HG03045 (cell line): Measurements from ENCODE around the gene OCA2.
"Not testable (repeated sequence)": the region's sequence is repeated elsewhere in the genome, so short reads cannot be mapped to it uniquely, and the experiment has no call there.

Experiments
- ATAC-seq: cut with Tn5 transposase; IDR thresholded peaks from one replicate; pipeline ENCODE4 v1.9.1; 2021; ENCODE audit warnings: mild to moderate bottlenecking, moderate library complexity; ENCODE audit not compliant: unreplicated experiment

Gene OCA2

DNA sequence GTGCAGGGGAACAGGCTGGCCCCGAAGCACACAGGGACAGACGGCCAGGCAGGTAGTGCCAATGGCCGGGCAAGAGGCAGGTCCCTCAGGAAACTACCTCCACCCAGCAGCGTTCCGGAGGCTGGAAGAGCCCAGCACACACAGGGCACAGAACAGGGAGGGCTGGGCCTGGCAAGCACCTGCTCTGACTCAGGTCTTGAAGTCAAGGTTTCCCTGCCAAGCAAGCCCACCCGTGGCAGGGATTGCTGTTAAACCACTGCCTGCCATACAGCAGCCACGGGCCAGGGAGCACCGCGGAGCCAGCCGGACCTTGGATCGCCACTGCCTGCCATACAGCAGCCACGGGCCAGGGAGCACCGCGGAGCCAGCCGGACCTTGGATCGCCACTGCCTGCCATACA is 22.5 kb upstream of the OCA2 start:
- ATAC-seq, result not testable (repeated sequence)

DNA sequence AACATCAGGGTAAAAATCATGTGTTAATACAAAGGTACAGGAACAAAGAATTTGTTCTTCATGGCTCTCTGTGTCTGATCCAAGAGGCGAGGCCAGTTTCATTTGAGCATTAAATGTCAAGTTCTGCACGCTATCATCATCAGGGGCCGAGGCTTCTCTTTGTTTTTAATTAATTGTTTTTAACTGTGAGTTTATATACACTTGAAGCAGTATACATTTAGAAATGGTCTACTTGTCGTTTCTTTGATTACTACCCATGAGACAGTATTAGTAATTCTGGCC is 21.2 kb upstream of the OCA2 start:
- no peak for ATAC-seq

- ATAC-seq, result no peak
Measured at GRCh38 chr15:28118531-28118930, 19.4 kb upstream of the OCA2 start.

DNA sequence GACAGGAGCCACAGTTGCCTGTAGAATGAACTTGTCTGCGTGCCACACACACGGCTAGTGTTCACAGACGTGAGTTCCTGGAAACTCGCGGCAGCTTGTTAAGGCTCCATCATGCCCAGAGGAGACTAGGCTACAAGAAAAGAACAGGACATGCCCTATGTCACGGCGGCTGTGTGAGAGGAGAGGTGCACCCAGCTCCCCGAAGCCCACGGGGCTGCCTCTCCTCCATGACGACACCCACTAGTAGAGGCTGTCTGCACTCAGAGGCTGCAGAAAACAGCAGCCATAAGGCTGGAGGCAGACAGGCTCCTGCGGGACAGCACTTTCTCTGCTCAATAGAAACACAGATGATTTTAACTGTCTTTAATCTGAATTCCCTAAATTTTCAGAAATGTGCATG is 19.0 kb upstream of the OCA2 start:
- ATAC-seq, result no peak

- ATAC-seq, result no peak
Measured at GRCh38 chr15:28117432-28117990, 18.4 kb upstream of the OCA2 start.

DNA sequence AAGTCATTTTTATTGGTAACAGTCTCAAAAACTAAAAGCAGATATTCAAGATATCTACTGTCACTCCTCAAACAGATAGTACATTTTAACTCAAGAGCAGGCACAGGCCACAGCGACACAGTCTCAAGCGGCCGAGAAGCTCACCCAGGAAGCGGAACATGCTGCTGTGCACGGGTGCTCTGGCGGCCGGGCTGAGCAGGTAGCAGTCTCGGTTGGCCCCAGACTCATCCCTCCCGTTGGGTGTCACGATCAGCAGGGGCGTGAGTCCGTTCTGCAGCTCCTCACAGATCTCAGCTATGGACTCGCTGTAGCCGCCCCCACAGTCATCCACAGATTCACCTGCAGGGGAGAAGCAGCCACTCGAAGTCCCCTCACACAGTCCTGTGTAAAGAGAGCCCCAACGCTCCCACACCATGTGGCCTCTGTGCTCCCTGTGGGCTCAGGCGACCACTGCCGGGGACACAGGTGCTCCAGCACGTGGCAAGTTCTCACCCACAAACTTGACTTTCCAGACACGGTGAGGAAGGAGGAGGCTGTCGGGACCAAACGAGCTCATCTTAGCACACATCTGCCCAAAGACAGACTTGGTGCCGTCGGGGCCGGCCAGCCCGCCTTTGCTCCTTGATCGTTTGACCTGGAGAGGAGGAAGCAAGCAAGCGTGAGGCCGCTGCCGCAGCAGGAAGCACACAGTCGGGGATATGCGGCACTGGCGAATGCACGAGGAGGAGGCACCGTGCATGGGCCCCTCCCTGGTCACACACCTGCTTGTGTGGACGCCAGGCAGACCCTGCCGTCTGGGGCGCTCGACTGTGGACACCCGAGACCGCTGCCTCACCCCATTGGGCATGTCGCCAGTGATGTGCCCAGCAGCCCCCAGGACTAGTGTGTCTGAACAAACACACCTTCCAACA is 17.7 kb upstream of the OCA2 start:
- ATAC-seq, result no peak

- ATAC-seq, result no peak
Measured at GRCh38 chr15:28115871-28116270, 16.8 kb upstream of the OCA2 start.

DNA sequence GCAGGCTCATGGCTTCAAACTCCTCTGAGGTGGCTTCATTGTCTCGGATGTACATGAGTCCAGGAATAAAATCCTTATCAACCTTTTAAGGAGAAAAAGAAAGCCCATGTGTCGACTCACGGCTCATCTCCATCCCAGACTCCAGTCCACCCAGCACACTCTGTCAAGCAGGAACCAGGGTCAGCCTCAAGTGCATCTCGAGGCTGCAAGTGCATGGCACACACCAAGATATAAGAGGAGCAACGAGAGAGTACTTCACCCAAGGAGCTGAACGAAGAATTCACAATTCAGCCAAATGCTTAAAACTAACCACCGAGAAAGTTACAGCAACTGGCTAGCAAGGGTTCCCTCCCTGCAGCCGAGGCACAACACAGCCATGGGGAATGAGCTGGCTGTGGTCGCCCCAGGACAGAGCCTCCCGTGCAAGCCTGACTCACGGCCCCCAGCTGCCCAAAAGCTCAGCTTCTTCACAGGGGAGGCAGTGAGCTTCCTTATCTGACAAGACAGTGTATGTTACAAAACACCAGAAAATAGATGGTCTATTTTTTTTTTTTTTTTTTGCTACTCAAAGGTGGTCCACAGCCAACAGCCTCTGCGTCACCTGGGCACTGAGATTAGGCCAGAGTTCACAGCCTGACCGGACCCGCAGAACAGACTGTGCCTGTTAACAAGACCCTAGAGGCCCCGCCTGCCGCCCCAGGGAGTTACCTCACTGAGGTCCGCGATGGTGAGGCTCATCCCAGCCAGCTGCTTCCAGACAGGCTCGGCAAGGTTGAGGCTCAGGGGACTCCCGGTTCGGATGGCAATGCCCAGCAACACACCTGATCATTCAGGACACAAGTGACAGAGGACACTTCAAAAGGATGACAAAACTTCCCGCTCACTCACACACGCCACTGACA is 15.9 kb upstream of the OCA2 start:
- ATAC-seq, result no peak

DNA sequence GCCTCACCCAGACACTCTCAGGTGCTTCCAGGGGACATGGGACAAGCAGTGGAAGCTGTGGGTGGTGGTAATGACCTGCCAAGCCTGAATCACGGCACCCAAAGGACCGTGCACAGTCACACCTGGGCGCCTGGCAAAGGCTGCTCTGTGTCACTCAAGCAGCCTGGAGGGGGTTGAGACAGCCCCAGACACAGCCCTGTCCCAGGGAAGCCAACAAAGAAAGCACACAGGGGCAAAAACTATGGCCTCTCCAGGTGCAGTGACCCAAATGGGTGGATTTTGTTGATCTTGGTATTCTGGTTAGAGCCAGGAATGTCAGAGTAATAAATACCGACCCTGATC is 15.0 kb upstream of the OCA2 start:
- ATAC-seq, result no peak

GRCh38 chr15:28113394-28114113 is 14.4 kb upstream of the OCA2 start:
- no peak for ATAC-seq

DNA sequence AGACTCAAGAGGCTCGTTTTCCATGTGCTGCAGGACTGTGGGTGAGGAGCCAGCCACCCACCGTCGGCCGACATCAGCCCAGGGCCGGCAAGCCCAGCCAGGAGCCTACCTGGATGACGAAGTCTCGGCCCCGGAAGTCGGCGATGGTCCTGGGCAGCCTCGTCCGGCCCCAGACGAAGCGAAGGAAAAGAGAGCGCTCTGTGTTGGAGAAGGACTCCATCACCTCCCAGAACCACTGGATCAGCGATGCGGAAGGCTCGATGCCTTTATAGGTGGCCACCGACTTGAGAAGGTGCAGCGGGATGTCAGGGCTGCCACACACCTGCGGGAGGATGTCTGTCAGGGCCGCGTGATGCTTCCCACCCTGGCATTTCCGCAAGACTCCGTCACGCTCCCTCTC is 13.8 kb upstream of the OCA2 start:
- ATAC-seq, result no peak

DNA sequence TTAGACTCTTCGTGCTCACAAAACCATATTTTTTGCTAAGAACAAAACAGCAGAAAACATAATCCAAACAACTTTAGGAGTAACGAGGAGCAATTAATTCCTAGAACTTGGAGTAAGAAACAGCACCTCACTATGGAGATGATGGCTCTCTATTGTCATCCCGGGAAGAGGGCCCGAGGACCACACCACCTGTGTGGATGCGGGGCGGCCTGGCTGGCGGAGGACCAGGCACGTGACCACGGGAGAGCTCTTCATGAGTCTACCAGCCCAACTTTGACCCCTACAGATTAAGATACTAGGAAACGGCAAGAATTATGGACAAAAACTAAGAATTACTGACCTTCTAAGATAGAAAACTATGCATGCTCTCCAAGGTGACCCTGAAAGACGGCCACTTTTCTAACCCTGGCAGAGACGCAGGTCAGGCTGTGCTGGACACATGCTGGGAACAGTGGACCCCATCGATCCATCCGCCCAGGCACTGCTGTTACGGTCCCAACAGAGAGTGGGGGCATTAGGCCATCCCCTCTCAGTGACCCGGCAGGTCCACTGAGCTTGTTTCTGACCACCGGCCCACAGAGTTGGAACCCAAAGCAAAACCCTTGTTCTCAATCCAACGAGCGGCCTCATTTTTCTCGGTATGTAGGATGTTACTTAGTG is 13.1 kb upstream of the OCA2 start:
- ATAC-seq, result no peak

DNA sequence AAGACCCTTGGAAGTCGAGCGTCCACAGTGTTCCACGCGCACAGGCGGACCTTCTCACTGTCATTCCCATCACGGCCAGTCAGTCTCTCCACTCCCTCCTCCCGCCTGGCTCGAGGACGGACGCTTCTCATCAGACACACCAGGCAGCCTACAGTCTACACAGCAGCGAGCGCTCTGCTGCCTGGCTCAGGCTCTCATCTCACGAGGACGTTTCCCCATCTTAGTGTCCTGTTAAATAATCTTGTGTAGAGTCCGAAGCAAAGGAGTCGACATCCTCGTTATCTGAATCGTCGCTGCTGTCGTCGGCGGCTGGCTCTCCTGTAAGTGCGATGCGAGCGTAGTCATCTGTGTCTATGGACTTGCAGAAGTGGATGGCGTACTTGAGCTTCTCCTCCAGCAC is 12.4 kb upstream of the OCA2 start:
- no peak for ATAC-seq

GRCh38 chr15:28110481-28110881 is 11.4 kb upstream of the OCA2 start:
- no peak for ATAC-seq

DNA sequence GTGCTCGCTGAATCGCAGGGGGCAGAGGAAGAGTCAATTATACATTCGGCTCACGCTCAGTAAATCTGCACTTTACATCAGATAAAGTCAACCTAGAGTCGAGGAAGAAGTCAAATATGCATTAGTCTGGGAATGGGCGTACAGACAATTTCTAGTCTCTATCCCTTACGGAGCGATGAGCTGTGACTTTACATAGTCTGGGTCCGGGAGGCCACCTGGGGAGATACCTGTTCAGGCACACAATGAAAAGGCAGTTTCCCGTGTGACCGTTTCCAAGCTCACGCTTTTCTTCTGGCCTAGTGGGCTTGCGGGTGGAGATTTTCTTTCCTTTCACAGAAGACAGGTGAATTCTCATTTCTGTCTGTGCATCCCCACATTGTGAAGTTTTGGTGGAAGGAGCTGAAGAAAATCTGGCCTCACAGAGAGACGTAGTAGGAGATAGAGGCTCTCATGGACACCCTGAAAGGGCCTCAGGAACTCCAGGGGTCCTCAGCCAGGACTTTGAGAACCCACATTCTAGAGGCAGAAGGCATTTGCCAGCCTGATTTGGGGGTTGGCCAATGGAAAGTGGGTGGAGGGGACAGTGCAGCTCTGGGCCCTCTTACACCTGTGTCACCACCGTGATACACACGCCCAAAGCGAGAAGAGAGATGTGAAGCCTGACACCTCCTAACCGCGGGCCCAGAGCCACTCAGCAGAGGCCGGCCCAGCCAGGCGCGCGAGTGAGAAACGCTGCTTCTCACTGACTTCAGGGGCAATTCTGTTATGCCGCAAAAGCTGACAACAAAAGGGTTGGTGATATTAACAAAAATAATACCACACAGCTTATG is 10.7 kb upstream of the OCA2 start:
- no peak for ATAC-seq

GRCh38 chr15:28107904-28108275 is 8.8 kb upstream of the OCA2 start:
- ATAC-seq, result no peak

- no peak for ATAC-seq
Measured at GRCh38 chr15:28107111-28107903, 8.2 kb upstream of the OCA2 start.

- no peak for ATAC-seq
Measured at GRCh38 chr15:28106294-28107110, 7.4 kb upstream of the OCA2 start.
